Right renal cortex interstitium (tissue), 3 donors: Measurements from ENCODE around the gene DEPDC1B. TPM values are rescaled to one million over a fixed set of nuclear protein-coding genes. Genes with fewer than 3 reads are reported as not detected.
"Not testable (repeated sequence)": the region's sequence is repeated elsewhere in the genome, so short reads cannot be mapped to it uniquely, and the experiment has no call there.

Experiments used
- DNase-seq, 3 donors: peaks; one replicate each; pipeline ENCODE4 v3.0.0-alpha.2; 2013; ENCODE audit warnings: low read depth in 3 of 3, low spot score in 2 of 3
- polyA plus RNA-seq, 3 donors: library from polyadenylated mRNA; unstranded; fragments of 120-200 nt; gene quantifications; one replicate each; pipeline ENCODE4 v1.2.1, GENCODE V29; 2013; ENCODE audit not compliant: insufficient read length in 3 of 3

Gene DEPDC1B, protein sequence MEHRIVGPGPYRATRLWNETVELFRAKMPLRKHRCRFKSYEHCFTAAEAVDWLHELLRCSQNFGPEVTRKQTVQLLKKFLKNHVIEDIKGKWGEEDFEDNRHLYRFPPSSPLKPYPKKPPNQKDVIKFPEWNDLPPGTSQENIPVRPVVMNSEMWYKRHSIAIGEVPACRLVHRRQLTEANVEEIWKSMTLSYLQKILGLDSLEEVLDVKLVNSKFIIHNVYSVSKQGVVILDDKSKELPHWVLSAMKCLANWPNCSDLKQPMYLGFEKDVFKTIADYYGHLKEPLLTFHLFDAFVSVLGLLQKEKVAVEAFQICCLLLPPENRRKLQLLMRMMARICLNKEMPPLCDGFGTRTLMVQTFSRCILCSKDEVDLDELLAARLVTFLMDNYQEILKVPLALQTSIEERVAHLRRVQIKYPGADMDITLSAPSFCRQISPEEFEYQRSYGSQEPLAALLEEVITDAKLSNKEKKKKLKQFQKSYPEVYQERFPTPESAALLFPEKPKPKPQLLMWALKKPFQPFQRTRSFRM
- 10 to 100 TPM; 26.0 to 31.0 (median 27.1) TPM for polyA plus RNA-seq

DNA sequence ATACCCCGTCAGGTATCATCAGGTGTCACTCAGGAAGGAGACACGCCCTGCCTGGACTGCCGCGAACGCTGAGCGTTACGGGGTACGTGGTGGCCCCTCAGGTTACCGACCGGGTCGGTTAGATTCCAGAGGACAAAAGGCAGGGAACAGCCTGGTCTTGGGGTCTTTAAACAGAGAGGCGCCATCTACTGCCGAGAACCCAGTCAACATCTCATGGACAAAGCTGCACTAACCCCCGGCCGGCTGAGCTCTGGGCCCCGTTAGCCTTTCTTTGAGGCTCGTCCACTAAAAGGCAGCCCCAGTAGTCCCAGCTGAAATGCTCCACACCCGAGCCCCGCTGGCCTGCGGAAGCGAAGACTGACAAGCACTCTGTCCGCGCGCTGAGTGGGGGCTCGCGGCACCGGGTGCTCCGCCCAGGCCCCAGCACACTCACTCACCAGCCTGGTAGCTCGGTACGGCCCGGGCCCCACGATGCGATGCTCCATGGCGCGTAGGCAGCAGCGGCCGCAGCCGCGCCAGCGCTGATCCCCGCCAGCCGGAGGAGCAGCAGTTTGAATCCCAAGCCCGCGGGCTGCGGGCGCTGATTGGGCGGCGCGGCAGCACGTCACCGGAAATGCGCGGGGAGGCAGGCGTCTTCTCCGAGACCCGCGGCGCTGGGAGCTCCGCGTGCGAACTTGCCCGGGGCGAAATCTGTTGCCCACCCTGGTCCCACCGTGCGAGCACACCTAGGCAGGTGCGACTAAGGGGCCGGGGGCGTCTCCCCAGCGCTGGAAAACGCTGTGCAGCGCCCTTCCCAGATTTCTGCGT is at the start of gene DEPDC1B:
Gene DEPDC1B, minus strand, starts transcription at position 558 of the 807 bp plus-strand sequence. Its CDS starts 73 bp downstream, at position 485.
- peak; percentile 76 to 84 (median 84) for DNase-seq

DNA sequence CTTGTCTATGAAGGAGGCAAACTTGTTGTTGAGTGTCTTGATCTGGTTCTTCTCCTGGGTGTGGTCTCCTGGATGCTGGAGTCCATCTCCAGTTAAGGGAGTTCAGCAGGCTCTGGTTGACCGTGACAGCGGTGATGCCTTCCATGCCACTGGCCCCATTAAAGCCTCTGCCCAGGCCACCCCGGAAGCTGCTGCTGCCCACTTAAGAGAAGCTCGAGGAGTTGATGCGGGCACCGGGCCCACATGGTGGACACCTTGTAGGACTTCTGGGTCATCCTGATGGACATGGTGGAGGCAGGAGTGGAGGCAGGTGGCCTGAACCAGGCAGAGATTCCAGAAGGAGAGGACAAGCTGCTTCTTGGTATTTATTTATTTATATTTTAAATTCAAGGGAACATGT is 44.7 kb upstream of the DEPDC1B start:
- no peak for DNase-seq

DNA sequence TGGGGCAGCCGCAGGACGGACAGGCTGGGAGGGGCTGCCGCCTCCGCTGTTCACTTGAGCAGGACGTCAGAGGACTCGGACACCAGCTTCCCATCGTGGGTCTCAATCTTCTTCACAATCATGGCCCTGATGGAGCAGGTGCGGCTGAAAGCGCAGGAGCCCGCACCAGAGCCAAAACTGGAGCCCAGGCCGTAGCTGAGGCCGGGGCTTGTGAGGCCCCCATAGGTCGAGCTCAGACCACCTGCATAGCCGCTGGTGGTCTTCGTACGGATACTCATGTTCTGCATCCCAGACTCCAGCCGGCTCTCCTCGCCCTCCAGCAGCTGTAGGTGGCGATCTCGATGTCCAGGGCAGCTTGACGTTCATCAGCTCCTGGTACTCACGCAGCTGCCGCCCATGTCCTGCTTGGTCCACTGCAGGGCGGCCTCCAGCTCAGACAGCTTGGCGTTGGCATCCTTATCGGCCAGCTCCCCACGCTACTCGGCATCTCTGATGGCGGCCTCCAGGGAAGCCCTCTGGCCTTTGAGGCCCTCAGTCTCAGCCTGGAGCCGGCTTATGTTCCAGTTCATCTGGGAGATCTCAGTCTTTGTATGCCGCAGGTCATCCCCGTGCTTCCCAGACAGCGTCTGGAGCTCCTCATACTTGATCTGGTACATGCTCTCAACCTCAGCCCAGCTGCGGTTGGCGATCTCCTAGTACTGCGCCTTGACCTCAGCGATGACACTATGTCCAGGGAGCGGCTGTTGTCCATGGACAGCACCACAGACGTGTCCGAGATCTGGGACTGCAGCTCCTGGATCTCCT is 43.7 kb upstream of the DEPDC1B start:
- DNase-seq = no peak

DNA sequence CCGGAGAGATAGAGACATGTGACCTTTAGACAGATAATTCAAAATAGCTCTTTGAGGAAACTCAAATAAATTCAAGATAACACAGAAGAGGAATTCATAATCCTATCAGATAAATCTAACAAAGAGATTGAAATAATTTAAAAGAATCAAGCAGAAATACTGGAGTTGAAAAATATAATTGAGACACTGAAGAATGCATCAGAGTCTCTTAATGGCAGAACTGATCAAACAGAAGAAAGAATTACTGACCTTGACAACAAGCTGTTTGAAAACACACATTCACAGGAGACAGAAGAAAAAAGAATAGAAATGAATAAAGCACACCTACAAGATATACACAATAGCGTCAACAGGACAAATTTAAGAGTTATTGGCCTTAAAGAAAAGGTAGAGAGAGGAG is 40.4 kb upstream of the DEPDC1B start:
- DNase-seq = no peak

DNA sequence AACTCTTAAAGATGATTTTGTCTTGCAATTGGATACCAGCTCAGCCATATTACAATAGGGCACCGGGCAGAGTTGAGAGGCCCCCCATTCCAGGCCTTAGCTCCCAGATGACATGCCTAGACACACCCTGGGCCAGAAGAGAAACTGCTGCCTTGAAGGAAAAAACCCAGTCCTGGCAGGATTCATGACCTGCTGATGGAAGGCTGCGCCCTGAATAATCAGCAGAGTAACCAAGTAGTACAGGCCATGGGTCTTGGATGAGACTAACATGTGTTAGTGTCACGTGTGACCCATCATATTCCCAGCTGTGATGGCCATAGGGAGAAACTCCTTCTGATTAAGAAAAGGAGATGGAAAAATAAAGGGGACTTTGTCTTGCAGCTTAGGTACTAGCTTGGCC is 39.0 kb upstream of the DEPDC1B start:
- DNase-seq = no peak

DNA sequence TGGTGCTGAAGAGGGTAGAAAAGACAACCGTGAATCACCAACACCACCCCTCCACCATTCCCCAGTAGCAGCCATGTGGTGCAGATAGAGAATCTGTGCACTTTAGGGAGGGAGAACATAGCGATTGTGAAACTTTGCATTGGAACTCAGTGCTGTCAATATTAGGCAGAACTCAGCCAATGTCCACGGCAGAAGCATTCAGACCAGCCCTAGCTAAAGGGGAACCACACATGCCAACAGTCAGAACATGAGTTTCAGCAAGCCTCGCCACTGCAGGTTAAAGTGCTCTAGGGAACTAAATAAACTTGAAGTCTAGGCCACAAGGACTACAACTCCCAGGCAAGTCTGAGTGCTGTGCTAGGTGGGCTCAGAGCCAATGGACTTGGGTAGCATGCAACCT is 38.5 kb upstream of the DEPDC1B start:
- DNase-seq = no peak

DNA sequence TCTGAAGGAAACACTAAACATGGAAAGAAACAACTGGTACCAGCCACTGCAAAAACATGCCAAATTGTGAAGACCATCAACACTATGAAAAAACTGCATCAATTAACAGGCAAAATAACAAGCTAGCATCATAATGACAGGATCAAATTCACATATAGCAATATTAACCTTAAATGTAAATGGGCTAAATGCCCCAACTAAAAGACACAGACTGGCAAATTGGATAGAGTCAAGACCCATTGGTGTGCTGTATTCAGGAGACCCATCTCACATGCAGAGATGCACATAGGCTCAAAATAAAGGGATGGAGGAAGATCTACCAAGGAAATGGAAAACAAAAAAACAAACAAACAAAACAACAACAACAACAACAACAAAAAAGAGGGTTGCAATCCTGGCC is 30.9 kb upstream of the DEPDC1B start:
- DNase-seq = not testable (repeated sequence)

DNA sequence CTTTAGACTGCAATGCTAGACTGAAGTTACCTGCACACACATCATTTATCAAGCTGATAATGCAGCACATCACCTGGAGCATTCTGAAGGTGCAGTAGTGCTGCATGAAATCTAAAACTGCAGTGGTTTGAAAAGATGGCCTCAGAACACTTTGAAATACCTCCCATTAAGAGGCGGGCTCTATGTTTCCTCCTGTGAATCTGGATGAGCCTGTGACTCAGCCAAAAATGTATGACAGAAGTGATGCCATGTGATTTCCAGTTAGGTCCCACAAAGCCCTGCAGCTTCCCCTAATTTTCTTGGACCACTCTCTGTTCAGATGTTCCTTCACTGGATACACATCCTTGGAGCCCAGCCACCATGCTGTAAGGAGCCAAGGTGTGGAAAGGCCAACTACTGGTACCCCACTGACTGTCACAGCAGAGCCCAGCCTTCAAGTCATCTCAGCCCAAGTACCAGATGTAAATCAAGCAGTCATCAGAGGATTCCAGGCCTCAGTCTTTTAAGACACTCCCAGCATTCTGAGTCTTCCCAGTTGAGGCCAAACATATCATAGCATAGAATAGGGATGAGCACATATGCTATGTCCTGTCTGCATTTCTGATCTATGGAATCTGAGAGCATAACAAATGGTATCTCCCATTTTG is 27.2 kb upstream of the DEPDC1B start:
- no peak for DNase-seq

DNA sequence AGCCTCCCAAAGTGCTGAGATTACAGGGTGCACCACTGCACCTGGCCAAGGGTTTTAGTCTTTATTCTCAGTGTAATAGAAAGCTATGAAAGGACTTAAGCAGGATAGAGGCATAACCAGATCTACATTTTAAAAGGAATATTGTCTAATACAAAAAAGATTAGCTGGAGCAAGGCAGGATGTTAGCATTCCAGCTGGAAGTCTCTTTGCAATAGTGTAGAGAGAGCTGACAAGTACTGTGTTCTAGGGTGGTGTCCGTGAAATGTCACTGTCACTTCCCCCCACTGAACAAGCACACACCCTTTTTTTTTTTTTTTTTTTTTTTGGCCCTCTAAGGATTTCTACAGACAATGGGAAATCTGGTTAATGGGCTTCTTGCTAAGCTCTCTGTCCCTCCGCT is 24.2 kb upstream of the DEPDC1B start:
- no peak for DNase-seq

DNA sequence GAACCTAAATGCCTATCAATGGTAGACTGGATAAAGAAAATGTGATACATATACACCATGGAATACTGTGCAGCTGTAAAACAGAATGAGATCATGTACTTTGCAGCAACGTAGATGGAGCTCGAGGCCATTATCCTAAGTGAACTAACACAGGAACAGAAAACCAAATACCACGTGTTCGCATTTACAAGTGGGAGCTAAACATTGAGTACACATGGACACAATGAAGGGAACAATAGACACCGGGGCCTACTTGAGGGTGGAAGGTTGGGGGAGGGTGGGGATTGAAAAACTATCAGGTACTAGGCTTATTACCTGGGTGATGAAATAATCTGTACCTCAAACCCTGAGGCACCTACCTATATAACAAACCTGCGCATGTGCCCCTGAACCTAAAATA is 22.4 kb upstream of the DEPDC1B start:
- no peak for DNase-seq

DNA sequence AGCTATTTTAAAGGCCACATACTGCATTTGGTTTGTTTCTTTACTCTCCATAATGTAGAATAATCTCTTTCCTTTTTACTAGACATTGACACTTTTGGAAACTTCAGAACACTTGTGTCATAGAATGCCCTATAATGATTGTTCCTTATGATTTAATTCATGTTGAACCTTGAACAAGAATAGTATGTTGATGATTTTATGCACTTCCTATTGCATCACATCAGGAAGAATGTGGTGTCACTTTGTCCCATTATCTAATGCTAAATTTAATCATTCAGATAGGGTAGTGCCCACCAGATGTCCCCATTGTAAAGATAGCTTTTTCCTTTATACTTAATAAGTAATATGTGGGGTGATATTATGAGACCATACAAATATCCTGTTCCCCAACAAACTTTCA is 19.4 kb upstream of the DEPDC1B start:
- DNase-seq = no peak

DNA sequence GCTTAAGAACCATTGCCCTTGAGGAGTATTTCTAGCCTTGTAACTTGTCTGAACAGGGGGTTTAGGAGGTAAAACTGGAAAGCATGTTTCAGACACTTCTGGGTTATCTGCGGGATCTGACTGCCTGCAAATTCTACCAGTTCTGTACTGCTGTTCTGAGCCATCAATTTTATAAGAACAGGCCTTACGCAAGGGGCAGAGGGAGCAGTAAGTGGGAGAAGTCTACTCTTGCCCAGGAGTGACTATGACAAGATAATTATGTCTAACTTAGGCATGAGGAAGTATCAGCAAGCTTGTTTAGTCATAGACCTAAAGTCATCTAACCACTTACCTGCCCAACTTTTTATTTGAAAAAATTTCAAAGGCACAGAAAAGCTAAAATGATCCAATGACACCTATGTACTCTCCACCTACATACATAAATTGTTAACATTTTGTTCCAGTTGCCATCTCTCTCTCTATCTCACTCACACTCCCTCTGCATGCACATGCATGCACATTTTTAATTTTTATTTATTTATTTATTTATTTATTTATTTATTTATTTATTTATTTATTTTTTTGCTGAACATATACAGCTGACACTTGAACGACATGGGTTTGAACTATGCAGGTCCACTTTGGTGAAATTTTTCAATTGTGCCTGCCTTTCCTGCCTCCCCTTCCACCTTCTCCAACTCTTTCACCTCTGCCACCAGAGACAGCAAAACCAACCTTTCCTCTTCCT is 18.4 kb upstream of the DEPDC1B start:
- DNase-seq = no peak

DNA sequence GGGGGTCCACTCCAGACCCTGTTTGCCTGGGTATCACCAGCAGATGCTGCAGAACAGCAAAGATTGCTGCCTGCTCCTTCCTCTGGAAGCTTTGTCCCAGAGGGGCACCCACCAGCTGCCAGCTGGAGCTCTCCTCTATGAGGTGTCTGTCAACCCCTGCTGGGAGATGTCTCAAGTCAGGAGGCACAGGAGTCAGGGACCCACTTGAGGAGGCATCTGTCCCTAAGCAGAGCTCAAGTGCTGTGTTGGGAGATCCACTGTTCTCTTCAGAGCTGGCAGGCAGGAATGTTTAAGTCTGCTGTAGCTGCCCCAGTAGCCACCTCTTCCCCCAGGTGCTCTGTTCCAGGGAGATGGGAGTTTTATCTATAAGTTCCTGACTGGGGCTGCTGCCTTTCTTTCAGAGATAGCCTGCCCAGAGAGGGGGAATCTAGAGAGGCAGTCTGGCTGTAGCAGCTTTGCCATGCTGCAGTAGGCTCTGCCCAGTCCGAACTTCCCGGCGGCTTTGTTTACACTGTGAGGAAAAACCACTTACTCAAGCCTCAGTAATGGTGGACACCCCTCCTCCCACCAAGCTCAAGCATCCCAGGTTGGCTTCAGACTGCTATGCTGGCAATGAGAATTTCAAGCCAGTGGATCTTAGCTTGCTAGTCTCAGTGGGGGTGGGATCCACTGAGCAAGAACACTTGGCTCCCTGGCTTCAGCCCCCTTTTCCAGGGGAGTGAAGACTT is 15.4 kb upstream of the DEPDC1B start:
- DNase-seq = not testable (repeated sequence)

DNA sequence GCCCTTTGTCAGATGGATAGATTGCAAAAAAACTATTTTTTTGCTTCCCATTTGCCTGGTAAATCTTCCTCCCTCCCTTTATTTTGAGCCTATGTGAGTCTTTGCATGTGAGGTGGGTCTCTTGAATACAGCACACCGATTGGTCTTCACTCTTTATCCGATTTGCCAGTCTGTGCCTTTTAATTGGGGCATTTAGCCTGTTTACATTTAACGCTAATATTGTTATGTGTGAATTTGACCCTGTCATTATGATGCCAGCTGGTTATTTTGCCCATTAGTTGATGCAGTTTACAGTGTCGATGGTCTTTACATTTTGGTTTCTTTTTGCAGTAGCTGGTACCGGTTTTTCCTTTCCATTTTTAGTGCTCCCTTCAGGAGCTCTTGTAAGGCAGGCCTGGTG is 13.0 kb upstream of the DEPDC1B start:
- no peak for DNase-seq

DNA sequence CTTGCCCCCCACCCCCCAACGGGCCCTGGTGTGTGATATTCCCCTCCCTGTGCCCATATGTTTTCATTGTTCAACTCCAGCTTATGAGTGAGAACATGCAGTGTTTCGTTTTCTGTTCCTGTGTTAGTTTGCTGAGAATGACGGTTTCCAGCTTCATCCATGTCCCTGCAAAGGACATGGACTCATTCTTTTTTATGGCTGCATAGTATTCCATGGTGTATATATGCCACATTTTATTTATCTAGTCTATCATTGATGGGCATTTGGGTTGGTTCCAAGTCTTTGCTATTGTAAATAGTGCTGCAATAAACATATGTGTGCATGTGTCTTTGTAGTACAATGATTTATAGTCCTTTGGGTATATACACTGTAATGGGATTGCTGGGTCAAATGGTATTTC is 11.9 kb upstream of the DEPDC1B start:
- not testable (repeated sequence) for DNase-seq

DNA sequence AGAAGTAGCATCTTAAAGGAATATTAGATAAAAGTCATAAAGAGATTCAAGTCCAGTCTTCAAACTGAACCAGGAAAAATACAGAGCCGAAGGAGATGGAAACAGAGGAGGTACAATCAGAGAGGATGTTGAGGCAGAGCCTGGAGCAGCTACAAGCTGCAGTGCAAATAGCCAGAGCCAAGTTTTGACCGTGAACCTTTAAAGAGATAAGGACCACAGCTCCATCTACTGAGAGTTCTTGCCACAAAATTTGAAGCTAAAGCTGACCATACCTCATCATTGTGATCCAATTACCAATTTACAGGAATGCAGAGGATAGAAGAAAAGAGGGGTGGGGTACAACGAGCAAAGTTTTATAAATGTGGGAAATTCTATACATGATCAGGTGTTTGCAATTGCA is 10.4 kb upstream of the DEPDC1B start:
- no peak for DNase-seq

DNA sequence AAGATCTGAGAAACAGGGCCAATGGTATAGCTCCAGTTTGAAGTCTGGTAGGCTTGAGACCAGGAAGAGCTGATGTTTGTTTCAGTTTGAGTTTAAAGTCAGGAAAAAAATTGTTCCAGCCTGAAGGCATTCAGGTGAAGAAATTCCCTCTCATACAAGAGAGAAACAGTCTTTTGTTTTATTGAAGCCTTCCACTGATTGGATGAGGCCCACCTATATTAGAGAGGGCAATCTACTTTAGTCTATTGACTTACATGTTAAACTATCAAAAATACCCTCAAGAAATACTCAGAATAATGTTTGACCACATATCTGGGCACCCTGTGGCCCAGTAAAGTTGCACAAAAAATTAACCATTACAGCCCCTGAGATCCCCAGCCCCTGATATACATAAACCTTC is 5.2 kb upstream of the DEPDC1B start:
- no peak for DNase-seq

DNA sequence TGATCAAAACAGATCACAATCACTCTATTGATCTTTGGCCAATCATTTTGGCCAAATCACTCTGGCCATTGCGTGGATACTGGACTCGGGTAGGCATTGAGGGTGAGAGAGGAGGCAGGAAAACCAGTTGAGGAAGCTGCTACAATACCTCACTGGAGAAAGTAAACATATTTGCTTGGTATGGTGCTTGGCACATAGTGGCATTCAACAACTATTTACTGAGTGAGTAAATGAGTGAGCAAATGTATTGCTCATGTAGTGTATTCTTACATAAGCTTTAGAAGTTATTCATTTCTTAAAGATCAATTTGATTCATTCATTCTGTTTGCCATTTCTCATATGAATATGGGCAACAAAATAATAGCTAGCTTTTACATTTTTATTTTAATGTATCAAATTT is 4.0 kb upstream of the DEPDC1B start:
- DNase-seq = no peak
